Measurements from ENCODE around the gene PSMD1.

DNA sequence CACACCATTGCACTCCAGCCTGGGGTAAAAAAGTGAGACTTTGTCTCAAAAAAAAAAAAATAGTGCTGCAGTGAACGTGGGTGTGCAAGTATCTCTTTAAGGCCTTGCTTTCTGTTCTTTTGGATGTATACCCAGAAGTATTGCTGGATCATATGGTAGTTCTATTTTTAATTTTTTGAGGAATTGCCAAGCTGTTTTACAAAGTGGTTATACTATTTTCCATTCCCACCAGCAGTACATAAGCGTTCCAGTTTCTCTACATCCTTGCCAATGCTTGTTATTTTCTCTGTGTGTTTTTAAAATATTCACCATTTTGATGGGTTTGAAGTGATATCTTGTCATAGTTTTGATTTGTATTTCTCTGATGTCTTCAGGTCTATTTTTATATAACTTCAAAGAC, 154.8 kb downstream of the PSMD1 start:
- TF ChIP-seq EP300 (IDR thresholded peaks at IDR 0.05) (no peak), POLR2A (IDR thresholded peaks at IDR 0.05; ENCODE audit: low read depth) (no peak), POLR2AphosphoS5 (IDR thresholded peaks at IDR 0.05) (no peak)
- TF ChIP-seq, protein P1, sequence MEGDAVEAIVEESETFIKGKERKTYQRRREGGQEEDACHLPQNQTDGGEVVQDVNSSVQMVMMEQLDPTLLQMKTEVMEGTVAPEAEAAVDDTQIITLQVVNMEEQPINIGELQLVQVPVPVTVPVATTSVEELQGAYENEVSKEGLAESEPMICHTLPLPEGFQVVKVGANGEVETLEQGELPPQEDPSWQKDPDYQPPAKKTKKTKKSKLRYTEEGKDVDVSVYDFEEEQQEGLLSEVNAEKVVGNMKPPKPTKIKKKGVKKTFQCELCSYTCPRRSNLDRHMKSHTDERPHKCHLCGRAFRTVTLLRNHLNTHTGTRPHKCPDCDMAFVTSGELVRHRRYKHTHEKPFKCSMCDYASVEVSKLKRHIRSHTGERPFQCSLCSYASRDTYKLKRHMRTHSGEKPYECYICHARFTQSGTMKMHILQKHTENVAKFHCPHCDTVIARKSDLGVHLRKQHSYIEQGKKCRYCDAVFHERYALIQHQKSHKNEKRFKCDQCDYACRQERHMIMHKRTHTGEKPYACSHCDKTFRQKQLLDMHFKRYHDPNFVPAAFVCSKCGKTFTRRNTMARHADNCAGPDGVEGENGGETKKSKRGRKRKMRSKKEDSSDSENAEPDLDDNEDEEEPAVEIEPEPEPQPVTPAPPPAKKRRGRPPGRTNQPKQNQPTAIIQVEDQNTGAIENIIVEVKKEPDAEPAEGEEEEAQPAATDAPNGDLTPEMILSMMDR (IDR thresholded peaks at IDR 0.05) = no peak

Data from esophagus muscularis mucosa (tissue), 4 donors.